GM12873 (cell line): ENCODE measurements around the gene CCDC180.
A peak's percentile ranks its signal among the peaks of the same experiment; 100 is the strongest.

Experiments used
- TF ChIP-seq, protein P1 (sequence below): IDR thresholded peaks from 2 replicates; pipeline ENCODE4 v1.5.1; 2012; ENCODE audit warnings: low read depth, mild to moderate bottlenecking, moderate library complexity, low read length, control low read depth; ENCODE audit not compliant: insufficient read depth; ENCODE audit errors: missing control alignments

The CCDC180 gene

DNA sequence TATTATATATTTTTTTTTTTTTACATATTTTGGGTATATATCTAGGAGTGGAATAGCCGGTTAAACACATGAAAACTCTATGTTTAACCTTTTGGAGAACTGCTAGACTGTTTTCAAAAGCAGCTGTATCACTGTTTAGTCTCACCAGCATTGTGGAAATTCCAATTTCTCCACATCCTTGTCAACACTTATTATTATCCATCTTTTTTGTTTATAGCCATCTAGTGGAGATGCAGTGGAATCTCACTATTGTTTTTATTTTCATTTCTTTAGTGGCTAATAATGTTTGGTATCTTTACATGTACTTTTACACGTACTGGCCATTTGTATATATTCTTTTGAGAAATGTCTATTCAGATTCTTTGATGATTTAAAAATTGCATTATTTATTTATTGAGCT, 22.7 kb upstream of the CCDC180 start:
- TF ChIP-seq, protein P1, sequence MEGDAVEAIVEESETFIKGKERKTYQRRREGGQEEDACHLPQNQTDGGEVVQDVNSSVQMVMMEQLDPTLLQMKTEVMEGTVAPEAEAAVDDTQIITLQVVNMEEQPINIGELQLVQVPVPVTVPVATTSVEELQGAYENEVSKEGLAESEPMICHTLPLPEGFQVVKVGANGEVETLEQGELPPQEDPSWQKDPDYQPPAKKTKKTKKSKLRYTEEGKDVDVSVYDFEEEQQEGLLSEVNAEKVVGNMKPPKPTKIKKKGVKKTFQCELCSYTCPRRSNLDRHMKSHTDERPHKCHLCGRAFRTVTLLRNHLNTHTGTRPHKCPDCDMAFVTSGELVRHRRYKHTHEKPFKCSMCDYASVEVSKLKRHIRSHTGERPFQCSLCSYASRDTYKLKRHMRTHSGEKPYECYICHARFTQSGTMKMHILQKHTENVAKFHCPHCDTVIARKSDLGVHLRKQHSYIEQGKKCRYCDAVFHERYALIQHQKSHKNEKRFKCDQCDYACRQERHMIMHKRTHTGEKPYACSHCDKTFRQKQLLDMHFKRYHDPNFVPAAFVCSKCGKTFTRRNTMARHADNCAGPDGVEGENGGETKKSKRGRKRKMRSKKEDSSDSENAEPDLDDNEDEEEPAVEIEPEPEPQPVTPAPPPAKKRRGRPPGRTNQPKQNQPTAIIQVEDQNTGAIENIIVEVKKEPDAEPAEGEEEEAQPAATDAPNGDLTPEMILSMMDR = peak; percentile 17

DNA sequence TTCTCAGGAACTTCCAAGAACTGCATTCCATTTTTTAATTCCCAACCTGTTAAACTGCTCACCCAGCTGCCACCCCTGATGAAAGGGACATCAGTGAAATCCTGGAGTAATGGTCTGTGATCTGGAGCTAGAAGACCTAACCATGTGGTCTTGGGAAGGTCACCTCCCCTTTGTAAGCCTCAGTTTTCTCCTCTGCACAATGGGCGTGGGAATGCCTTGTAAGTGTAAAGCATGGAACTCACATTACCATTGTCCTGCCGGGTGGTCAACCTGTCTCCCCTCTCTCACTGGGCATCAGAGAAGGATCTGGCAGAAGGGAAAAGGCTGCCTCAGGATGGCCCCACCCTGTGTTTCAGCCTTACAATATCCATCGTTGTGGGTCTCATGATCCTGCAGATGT, 15.3 kb upstream of the CCDC180 start:
- TF ChIP-seq, protein P1 = no peak

GRCh38 chr9:97293207-97293721, 14.2 kb upstream of the CCDC180 start:
- TF ChIP-seq, protein P1 = no peak

- TF ChIP-seq, protein P1 = no peak
Measured at GRCh38 chr9:97293818-97294217, 13.6 kb upstream of the CCDC180 start.

DNA sequence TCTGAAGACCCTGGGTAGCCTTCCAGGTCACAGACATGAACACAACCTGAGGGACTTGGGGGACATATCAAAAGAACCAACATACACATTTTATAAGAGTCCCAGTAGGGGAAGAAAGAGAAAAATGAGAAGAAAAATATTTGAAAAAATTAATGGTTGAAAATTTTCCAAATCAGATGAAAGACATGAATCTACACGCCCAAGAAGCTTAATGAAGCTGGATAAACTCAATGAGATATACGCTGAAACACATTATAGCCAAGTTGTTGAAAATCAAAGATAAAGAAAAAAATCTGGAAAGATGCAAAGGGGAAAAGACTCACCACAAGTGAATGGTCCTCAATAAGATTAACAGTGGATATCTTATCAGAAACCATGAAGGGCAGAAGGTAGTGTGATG, 9.6 kb upstream of the CCDC180 start:
- TF ChIP-seq, protein P1 = no peak

GRCh38 chr9:97299809-97300414, 7.5 kb upstream of the CCDC180 start:
- TF ChIP-seq, protein P1 = no peak

GRCh38 chr9:97300586-97300985, 6.9 kb upstream of the CCDC180 start:
- TF ChIP-seq, protein P1 = no peak
